ENCODE data around the gene INTS7.

Gene INTS7

DNA sequence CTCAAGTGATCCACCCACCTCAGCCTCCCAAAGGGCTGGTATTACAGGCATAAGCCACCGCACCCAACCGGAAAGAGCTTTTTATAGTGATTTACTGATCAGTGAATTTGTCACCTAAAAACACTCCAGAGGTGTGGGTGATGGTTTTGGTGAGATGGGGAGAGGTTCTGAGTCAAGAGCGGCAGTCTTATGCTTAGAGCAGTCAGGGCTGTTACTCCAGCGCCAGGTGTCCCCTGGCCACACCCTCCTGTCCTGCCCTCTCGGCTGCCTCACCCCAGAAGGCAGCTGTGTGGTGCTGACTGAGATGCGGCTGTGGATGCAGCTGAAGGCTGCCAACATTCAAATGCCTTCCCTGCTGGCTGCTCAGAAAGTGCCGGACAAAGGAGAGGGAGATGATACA lies 110.3 kb downstream of the INTS7 start:
- no peak overlapping the region for H3K4me3 ChIP-seq (ENCODE audit: low read depth, low read length)
- ChIA-PET POLR2A (no interaction called here), CTCF (interaction anchor here (1.5 kb wide), 1 partner anchor 244 kb away, joined by 5 read pairs; no protein-coding TSS in a partner anchor)
- TF ChIP-seq, protein P1, sequence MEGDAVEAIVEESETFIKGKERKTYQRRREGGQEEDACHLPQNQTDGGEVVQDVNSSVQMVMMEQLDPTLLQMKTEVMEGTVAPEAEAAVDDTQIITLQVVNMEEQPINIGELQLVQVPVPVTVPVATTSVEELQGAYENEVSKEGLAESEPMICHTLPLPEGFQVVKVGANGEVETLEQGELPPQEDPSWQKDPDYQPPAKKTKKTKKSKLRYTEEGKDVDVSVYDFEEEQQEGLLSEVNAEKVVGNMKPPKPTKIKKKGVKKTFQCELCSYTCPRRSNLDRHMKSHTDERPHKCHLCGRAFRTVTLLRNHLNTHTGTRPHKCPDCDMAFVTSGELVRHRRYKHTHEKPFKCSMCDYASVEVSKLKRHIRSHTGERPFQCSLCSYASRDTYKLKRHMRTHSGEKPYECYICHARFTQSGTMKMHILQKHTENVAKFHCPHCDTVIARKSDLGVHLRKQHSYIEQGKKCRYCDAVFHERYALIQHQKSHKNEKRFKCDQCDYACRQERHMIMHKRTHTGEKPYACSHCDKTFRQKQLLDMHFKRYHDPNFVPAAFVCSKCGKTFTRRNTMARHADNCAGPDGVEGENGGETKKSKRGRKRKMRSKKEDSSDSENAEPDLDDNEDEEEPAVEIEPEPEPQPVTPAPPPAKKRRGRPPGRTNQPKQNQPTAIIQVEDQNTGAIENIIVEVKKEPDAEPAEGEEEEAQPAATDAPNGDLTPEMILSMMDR (IDR thresholded peaks at IDR 0.05; ENCODE audit: insufficient read depth, low read length, missing control alignments), result no peak
- DNase-seq (ENCODE audit: low read depth, low spot score), result no peak

- no peak for DNase-seq (ENCODE audit: low read depth, low spot score)
- POLR2A ChIA-PET, result no interaction called here
- TF ChIP-seq, protein P1 (IDR thresholded peaks at IDR 0.05; ENCODE audit: insufficient read depth, low read length, missing control alignments), result no peak
- CTCF ChIA-PET, result no interaction called here
- H3K4me3 ChIP-seq (ENCODE audit: low read depth, low read length), result no peak overlapping the region
These were observed 111.1 kb downstream of the INTS7 start for GRCh38 chr1:211924256-211924655.

DNA sequence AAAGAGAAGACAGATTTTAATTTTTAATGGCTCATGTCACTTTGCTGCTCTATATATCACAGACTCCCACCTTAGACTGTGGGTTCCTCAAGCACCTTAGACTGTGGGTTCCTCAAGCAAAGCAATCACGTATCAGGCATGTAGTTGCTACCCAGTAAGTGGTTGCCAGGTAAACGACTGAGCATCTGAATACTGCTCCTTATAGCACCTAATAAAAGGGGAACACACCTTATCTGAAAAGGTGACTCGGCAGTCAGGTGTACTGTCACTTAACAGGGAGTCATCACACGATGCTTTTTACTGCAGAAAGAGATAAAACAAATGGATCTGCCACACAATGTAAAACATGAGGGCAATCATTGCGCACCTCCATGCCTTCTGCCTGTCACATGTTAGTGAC lies 112.3 kb downstream of the INTS7 start:
- H3K4me3 ChIP-seq (ENCODE audit: low read depth, low read length), result no peak overlapping the region
- ChIA-PET POLR2A (no interaction called here), CTCF (interaction anchor here (0.8 kb wide), 1 partner anchor 533 kb away, joined by 4 read pairs; no protein-coding TSS in a partner anchor)
- TF ChIP-seq, protein P1 (IDR thresholded peaks at IDR 0.05; ENCODE audit: insufficient read depth, low read length, missing control alignments), result no peak
- no peak for DNase-seq (ENCODE audit: low read depth, low spot score)

- ChIA-PET CTCF (no interaction called here), POLR2A (no interaction called here)
- DNase-seq (ENCODE audit: low read depth, low spot score), result no peak
- H3K4me3 ChIP-seq (ENCODE audit: low read depth, low read length), result no peak overlapping the region
- TF ChIP-seq, protein P1 (IDR thresholded peaks at IDR 0.05; ENCODE audit: insufficient read depth, low read length, missing control alignments), result no peak
These were observed 113.7 kb downstream of the INTS7 start for GRCh38 chr1:211921579-211922095.

- H3K4me3 ChIP-seq (ENCODE audit: low read depth, low read length), result no peak overlapping the region
- no peak for DNase-seq (ENCODE audit: low read depth, low spot score)
- ChIA-PET POLR2A (no interaction called here), CTCF (interaction anchor here (1.0 to 1.2 kb wide), 2 partner anchors 17 to 242 kb away, joined by 3 read pairs; no protein-coding TSS in a partner anchor)
- TF ChIP-seq, protein P1 (IDR thresholded peaks at IDR 0.05; ENCODE audit: insufficient read depth, low read length, missing control alignments), result no peak
These were observed 114.6 kb downstream of the INTS7 start for GRCh38 chr1:211920602-211921226.

GRCh38 chr1:211920141-211920572 lies 115.2 kb downstream of the INTS7 start:
- peak; percentile 16 for DNase-seq (ENCODE audit: low read depth, low spot score)
- ChIA-PET POLR2A (no interaction called here), CTCF (interaction anchor here (1.0 to 1.2 kb wide), 2 partner anchors 18 to 241 kb away, joined by 3 read pairs; no protein-coding TSS in a partner anchor)
- H3K4me3 ChIP-seq (ENCODE audit: low read depth, low read length), result no peak overlapping the region
- TF ChIP-seq, protein P1 (IDR thresholded peaks at IDR 0.05; ENCODE audit: insufficient read depth, low read length, missing control alignments), result no peak
